Epithelial cell of esophagus (primary cell): ENCODE data around the gene EXOSC7.

Source experiments
- DNase-seq: peaks from one replicate; pipeline ENCODE4 v3.0.0; 2010; ENCODE audit warnings: low read depth
- H3K4me3 ChIP-seq: 2 replicates; pipeline ENCODE4 v1.5.1; 2011; ENCODE audit warnings: mild to moderate bottlenecking, low read length, control low read depth
- CTCF ChIP-seq: IDR thresholded peaks from 2 replicates; pipeline ENCODE4 v1.5.1; 2011; ENCODE audit warnings: low read depth, mild to moderate bottlenecking, low read length, control low read depth, inconsistent platforms; ENCODE audit not compliant: insufficient read depth; ENCODE audit errors: missing control alignments

Gene EXOSC7

GRCh38 chr3:45020534-45020933 lies 44.5 kb downstream of the EXOSC7 start:
- no peak overlapping the region for H3K4me3 ChIP-seq
- DNase-seq, result no peak
- TF ChIP-seq CTCF, result no peak

- H3K4me3 ChIP-seq, result no peak overlapping the region
- TF ChIP-seq CTCF, result no peak
- DNase-seq, result no peak
These were observed 45.7 kb downstream of the EXOSC7 start for GRCh38 chr3:45021524-45022297.

- DNase-seq, result no peak
- H3K4me3 ChIP-seq, result no peak overlapping the region
- no peak for TF ChIP-seq CTCF
These were observed 47.6 kb downstream of the EXOSC7 start for GRCh38 chr3:45023675-45024074.

- no peak overlapping the region for H3K4me3 ChIP-seq
- no peak for TF ChIP-seq CTCF
- no peak for DNase-seq
These were observed 48.7 kb downstream of the EXOSC7 start for GRCh38 chr3:45024542-45025255.

- H3K4me3 ChIP-seq, result no peak within 1 kb of the TSS
- TF ChIP-seq CTCF, result no peak
- DNase-seq, result no peak
These were observed 50.0 kb downstream of the EXOSC7 start, which contains the start of gene CLEC3B for GRCh38 chr3:45026038-45026437. Gene CLEC3B (plus strand): TSS chr3:45026303. CDS start chr3:45026363, 60 bp downstream.

- peak; percentile 26 for DNase-seq
- no peak for TF ChIP-seq CTCF
- no peak overlapping the region for H3K4me3 ChIP-seq
These were observed 50.9 kb downstream of the EXOSC7 start for GRCh38 chr3:45026957-45027356.
